Lower leg skin (tissue), 3 donors: Measurements from ENCODE around the gene GALNT18.

Source experiments
- POLR2A ChIP-seq, 2 donors: fragments of 450-650 bp; IDR thresholded peaks; one replicate each; pipeline ENCODE4 v1.6.1; 2016 to 2017; ENCODE audit warnings: antibody characterized with exemption in 2 of 2, mild to moderate bottlenecking in 1 of 2, moderate library complexity in 1 of 2
- TF ChIP-seq, protein P1 (sequence below), 3 donors: fragments of 450-650 bp; IDR thresholded peaks; one replicate each; pipeline ENCODE4 v1.5.1; 2016; ENCODE audit warnings: antibody characterized with exemption in 3 of 3, mild to moderate bottlenecking in 3 of 3, moderate library complexity in 2 of 3

DNA sequence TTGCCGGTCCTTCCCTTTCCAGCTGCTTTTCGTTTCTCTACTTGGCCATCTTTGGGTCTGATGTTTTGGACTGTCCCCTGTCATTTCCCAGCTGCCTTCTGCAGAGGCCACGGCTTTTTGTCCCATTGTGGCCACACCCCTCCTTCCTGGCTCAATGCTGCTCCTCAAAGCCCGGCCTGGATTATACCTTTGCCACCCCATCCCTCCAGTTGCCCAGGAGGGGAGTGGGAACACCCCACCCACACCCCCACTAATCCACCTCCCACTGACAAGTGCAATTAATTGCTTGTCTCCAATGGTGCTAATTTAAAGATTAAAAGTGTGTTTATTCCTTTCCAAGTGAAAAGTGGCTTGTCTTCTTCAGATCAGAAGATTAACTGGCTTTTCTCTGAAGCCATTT, 234.6 kb downstream of the GALNT18 start:
- TF ChIP-seq, protein P1, sequence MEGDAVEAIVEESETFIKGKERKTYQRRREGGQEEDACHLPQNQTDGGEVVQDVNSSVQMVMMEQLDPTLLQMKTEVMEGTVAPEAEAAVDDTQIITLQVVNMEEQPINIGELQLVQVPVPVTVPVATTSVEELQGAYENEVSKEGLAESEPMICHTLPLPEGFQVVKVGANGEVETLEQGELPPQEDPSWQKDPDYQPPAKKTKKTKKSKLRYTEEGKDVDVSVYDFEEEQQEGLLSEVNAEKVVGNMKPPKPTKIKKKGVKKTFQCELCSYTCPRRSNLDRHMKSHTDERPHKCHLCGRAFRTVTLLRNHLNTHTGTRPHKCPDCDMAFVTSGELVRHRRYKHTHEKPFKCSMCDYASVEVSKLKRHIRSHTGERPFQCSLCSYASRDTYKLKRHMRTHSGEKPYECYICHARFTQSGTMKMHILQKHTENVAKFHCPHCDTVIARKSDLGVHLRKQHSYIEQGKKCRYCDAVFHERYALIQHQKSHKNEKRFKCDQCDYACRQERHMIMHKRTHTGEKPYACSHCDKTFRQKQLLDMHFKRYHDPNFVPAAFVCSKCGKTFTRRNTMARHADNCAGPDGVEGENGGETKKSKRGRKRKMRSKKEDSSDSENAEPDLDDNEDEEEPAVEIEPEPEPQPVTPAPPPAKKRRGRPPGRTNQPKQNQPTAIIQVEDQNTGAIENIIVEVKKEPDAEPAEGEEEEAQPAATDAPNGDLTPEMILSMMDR (IDR thresholded peaks at IDR 0.05), result no peak
- no peak for TF ChIP-seq POLR2A (IDR thresholded peaks at IDR 0.05)
